ENCODE data around the gene USP7.
"Not testable (repeated sequence)": the region's sequence is repeated elsewhere in the genome, so short reads cannot be mapped to it uniquely, and the experiment has no call there.

Gene USP7

GRCh38 chr16:8843296-8843695 is 120.4 kb downstream of the USP7 start:
- not testable (repeated sequence) for DNase-seq (ENCODE audit: low spot score)
